Mucosa of rectum (tissue), 2 donors: Measurements from ENCODE around the gene MGAT4A.
"Not testable (repeated sequence)": the region's sequence is repeated elsewhere in the genome, so short reads cannot be mapped to it uniquely, and the experiment has no call there.

ENCODE experiments used
- H3K27ac ChIP-seq, 2 donors: one replicate each; pipeline ENCODE4 v1.7.0; 2013; ENCODE audit warnings: inconsistent platforms in 2 of 2, low read depth in 2 of 2, low read length in 2 of 2
- H3K27me3 ChIP-seq, 2 donors: one replicate each; pipeline ENCODE4 v1.7.0; 2013; ENCODE audit warnings: low read length in 2 of 2; ENCODE audit not compliant: control insufficient read depth in 2 of 2, insufficient read depth in 2 of 2
- H3K36me3 ChIP-seq, 2 donors: one replicate each; pipeline ENCODE4 v1.7.0; 2013; ENCODE audit warnings: low read length in 2 of 2; ENCODE audit not compliant: control insufficient read depth in 2 of 2, insufficient read depth in 2 of 2
- H3K4me1 ChIP-seq, 2 donors: one replicate each; pipeline ENCODE4 v1.7.0; 2013; ENCODE audit warnings: low read length in 2 of 2, mild to moderate bottlenecking in 1 of 2; ENCODE audit not compliant: control insufficient read depth in 2 of 2, insufficient read depth in 2 of 2
- H3K4me3 ChIP-seq, 2 donors: one replicate each; pipeline ENCODE4 v1.7.0; 2013; ENCODE audit warnings: low read length in 2 of 2
- H3K9ac ChIP-seq, 2 donors: one replicate each; pipeline ENCODE4 v1.7.0; 2013; ENCODE audit warnings: low read length in 2 of 2, low read depth in 1 of 2, mild to moderate bottlenecking in 1 of 2
- H3K9me3 ChIP-seq, 2 donors: one replicate each; pipeline ENCODE4 v1.7.0; 2013; ENCODE audit warnings: low read length in 2 of 2; ENCODE audit not compliant: control insufficient read depth in 2 of 2
- donor health status: healthy.
- donor health status: Normal muscosa, but diverticular disease.

The MGAT4A gene

DNA sequence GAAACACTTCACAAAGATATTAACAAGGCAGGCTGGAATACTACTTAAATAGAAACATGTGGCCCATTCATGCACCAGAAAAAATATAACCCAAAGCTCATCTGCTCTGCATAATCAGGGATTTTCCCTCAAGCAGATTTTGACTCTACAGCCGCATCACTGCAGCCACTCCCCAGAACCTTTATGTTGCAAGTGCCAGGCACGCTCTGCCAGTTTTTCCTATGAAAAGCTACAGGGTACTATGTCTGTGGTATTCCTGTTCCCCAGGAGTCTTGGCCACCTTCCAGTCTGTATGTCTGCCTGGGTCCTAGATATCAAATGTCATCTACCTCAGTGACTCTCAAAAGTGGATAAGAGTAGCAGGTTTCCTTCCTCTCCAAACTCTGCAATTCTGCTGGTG, 126.4 kb downstream of the MGAT4A start:
- Histone ChIP-seq H3K27ac (no peak overlapping the region), H3K36me3 (peaks cover 19 to 28% of the 10 kb centered on the region in 2 donors), H3K9ac (no peak overlapping the region), H3K4me3 (no peak overlapping the region), H3K27me3 (no peaks in the 10 kb centered on the region), H3K4me1 (peaks cover 12 to 15% of the 10 kb centered on the region in 2 donors), H3K9me3 (no peaks in the 10 kb centered on the region)

DNA sequence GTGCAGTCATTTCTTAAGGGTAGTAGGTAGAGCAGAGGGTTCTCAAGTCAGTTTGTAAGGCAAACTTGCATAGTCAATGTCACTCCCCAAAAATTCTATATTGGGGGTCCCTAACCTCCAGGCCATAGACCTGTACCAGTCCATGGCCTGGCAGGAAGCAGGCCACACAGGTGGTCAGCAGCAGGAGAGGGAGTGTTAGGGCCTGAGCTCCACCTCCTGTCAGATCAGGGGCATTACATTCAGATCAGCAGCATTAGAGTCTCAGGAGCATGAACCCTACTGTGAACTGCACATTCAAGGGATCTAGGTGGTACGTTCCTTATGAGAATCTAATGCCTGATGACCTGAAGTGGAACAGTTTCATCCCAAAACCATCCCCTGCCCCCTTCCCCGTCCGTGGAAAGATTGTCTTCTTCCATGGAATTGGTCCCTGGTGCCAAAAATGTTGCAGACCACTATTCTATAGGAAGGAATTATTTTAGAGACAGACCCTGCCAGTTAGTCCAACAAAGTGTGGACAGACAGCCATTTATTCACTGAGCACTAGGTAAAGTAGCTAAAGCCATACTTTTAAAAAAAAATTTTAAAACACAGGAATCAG, 129.3 kb downstream of the MGAT4A start:
- Histone ChIP-seq H3K27ac (no peak overlapping the region), H3K9ac (no peak overlapping the region), H3K4me1 (peaks cover under 1 to 4% of the 10 kb centered on the region in 2 donors), H3K9me3 (no peaks in the 10 kb centered on the region), H3K4me3 (no peak overlapping the region), H3K27me3 (no peaks in the 10 kb centered on the region), H3K36me3 (peaks cover 28 to 29% of the 10 kb centered on the region in 2 donors)

DNA sequence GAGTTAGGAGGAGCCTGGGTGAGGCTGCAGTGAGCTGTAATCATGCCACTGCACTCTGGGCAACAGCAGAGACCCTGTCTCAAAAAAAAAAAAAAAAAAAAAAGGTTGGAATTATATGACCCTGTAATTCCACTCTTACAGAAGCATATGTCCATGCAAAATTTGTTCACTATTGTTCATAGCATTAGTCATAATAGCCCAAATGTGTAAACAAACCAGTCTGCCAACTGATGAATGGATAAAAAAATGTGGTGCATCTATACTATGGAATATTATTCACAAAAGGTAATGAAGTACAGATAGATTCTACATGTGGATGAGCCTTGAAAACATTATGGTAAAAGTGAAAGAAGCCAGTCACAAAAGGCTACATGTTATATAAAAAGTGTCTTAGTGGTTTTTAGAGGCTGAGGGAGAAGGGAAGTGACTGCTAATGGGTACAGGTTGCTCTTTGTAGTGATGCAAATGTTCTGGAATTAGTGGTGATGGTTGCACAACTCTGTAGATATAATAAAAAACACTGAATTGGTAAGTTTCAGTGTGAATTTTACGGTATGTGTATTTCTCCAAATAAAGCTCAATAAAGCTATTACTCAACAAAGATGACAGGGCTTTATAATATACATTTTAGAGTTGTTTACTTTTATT, 132.0 kb downstream of the MGAT4A start:
- Histone ChIP-seq H3K9ac (no peak overlapping the region), H3K27me3 (no peaks in the 10 kb centered on the region), H3K9me3 (no peaks in the 10 kb centered on the region), H3K4me3 (no peak overlapping the region), H3K27ac (no peak overlapping the region), H3K4me1 (no peaks in the 10 kb centered on the region), H3K36me3 (peaks cover 28 to 29% of the 10 kb centered on the region in 2 donors)

DNA sequence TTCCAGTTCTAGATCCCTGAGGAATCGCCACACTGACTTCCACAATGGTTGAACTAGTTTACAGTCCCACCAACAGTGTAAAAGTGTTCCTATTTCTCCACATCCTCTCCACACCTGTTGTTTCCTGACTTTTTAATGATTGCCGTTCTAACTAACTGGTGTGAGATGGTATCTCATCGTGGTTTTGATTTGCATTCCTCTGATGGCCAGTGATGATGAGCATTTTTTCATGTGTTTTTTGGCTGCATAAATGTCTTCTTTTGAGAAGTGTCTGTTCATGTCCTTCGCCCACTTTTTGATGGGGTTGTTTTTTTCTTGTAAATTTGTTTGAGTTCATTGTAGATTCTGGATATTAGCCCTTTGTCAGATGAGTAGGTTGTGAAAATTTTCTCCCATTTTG, 136.3 kb downstream of the MGAT4A start:
- peaks cover 18 to 24% of the 10 kb centered on the region in 2 donors for H3K36me3 ChIP-seq
- H3K9me3 ChIP-seq, H3K4me1 ChIP-seq, H3K4me3 ChIP-seq, H3K27ac ChIP-seq, H3K27me3 ChIP-seq, H3K9ac ChIP-seq: not testable (repeated sequence)

DNA sequence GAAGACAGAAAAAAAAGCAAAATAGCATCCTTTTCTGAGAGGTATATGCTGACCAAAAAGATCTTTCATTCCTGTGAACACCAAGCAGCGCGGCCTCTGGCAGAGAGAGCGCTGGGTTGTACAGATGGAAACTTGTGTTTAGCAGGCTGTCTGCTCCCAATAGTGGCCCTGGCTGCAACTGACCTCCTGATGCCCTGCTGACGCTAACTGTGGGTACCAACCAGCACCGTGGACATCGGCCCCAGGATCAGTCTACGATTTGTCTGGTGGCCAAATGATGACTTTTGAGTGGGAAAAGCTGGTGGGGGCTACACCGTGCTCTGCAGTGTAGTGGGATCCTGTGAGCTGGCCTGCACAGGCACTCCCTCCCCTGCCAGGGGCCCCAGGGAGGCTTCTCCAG, 138.4 kb downstream of the MGAT4A start:
- H3K27ac ChIP-seq, result no peak overlapping the region
- H3K36me3 ChIP-seq, result peaks cover 16 to 21% of the 10 kb centered on the region in 2 donors
- H3K9ac ChIP-seq, result no peak overlapping the region
- no peaks in the 10 kb centered on the region for H3K4me1 ChIP-seq
- H3K9me3 ChIP-seq, result no peaks in the 10 kb centered on the region
- no peaks in the 10 kb centered on the region for H3K27me3 ChIP-seq
- H3K4me3 ChIP-seq, result no peak overlapping the region

DNA sequence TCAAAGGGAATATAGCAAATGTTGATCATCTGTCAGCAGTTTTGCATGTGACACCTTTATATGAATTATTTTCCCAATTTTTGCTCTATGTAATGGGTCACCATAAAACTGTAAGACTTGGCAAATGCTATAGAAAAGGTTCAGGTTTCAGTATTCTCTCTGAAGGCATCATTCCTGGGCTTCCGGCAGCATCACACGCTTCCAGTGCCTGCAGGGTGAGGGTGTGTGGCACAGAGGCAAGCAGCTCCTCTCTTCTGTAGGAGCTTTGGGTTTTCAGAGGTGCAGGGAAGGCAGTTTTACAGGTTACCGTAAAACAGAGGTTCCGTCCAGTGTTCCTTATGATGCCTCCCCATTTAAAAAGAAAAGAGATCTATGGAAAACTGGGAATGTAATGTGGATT, 141.4 kb downstream of the MGAT4A start:
- H3K4me1 ChIP-seq, result peaks cover under 1 to 1% of the 10 kb centered on the region in 2 donors
- no peak overlapping the region for H3K9ac ChIP-seq
- H3K36me3 ChIP-seq, result peaks cover 18 to 20% of the 10 kb centered on the region in 2 donors
- H3K9me3 ChIP-seq, result no peaks in the 10 kb centered on the region
- H3K4me3 ChIP-seq, result no peak overlapping the region
- no peak overlapping the region for H3K27ac ChIP-seq
- no peaks in the 10 kb centered on the region for H3K27me3 ChIP-seq

DNA sequence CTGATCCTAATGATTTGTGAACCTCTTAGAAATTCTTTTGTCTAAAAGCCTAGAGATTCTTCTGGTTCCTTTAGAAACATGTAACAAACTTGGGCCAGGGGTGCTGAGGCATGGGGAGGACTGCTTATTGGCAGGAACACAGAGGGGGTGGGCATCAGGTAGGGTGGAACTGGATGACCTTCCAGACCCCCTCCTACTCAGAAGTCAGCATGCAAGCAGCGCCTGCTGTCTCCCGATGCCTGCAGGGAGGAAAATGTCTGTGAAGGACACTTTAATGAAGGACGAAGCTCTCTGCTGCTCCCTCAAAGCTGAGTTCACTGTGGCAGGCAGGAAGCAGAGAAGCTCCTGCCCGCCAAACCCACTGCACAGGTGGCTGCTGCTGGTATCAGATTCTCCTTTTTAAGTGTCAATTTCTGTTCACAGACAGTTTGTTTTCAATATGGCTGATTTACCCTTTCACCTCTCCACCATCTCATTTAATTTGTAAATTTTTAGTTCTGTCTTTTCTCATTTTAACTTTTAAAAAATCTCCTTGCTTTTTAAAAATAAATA, 142.0 kb downstream of the MGAT4A start:
- Histone ChIP-seq H3K27ac (no peak overlapping the region), H3K36me3 (peaks cover 20% of the 10 kb centered on the region in 2 donors), H3K27me3 (no peaks in the 10 kb centered on the region), H3K9ac (no peak overlapping the region), H3K4me3 (no peak overlapping the region), H3K4me1 (peaks cover 4 to 5% of the 10 kb centered on the region in 2 donors), H3K9me3 (no peaks in the 10 kb centered on the region)

DNA sequence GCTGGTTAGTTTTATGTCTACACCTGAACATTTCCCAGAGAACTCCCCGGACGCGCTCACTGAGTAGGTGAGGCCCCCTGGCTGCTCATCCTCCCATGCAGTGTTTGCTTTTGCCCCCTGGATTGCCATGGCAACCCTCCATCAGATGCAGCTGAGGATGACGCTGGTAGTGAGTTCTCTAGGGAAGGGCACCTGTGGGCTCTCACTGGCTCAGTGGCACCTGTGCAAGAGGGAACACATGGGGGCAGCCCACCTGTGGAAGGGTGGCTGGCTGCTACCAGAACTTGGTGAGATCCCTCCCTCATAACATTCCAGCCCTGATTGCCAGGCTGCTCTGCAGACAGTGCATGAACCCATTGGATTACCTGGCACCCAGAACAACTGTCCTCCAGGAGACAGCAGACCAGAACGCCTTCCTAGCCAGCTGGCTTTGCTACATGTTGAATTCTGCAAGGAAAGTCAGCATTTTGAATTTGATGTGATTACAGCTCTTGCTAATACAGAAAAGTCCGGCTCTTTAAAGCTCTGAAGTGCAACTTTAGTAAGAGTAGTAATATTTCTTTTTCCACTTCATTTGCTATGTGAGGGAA, 144.3 kb downstream of the MGAT4A start:
- Histone ChIP-seq H3K9ac (no peak overlapping the region), H3K4me3 (no peak overlapping the region), H3K4me1 (peaks cover 11 to 14% of the 10 kb centered on the region in 2 donors), H3K9me3 (no peaks in the 10 kb centered on the region), H3K27me3 (no peaks in the 10 kb centered on the region), H3K36me3 (peaks cover 31 to 33% of the 10 kb centered on the region in 2 donors), H3K27ac (no peak overlapping the region)

DNA sequence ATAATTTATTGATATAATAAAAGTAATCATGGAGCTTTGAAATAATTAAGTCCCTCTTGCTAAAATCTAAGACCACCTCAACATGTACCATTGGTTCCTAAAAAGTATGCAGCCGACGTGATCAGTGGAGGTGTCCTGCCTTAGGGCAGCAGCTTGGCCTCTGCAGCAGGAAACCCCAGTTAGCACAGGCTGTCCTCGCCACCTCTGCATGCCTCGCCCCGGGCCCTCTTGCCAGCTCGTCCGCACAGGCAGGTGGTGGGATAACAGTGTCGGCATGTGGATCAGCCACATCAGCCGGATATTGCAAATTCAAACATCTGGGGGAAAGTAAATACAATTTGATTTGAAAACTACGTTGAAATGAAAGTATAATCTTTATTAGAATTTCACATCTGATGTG, 145.5 kb downstream of the MGAT4A start:
- H3K9ac ChIP-seq, result no peak overlapping the region
- no peaks in the 10 kb centered on the region for H3K9me3 ChIP-seq
- H3K27ac ChIP-seq, result no peak overlapping the region
- H3K4me1 ChIP-seq, result peaks cover 11 to 14% of the 10 kb centered on the region in 2 donors
- no peaks in the 10 kb centered on the region for H3K27me3 ChIP-seq
- H3K36me3 ChIP-seq, result peaks cover 24 to 33% of the 10 kb centered on the region in 2 donors
- no peak overlapping the region for H3K4me3 ChIP-seq
